ENCODE measurements around the gene SLC8A3. TPM values are rescaled to one million over a fixed set of nuclear protein-coding genes. Genes with fewer than 3 reads are reported as not detected.

SLC8A3 gene
- total RNA-seq, 1 experiment from 2014 or later = not detected

GRCh38 chr14:70043001-70043400 is 145.8 kb downstream of the SLC8A3 start:
- no peak overlapping the region for H3K4me3 ChIP-seq (ENCODE audit: low read depth in 2 of 2, low read length in 2 of 2)
- no TSS peak for BruUV-seq (replicated peaks)
- H3K36me3 ChIP-seq (ENCODE audit: control insufficient read depth, insufficient read depth, low read length) = no peaks in the 10 kb centered on the region
- ChIA-PET CTCF (no interaction called here), POLR2A (no interaction called here)
- no peaks in the 10 kb centered on the region for H3K9me3 ChIP-seq (ENCODE audit: control insufficient read depth, insufficient read depth, low read depth, low read length)
- H3K27ac ChIP-seq (ENCODE audit: low read length) = no peak overlapping the region
- intact Hi-C loops (cut with micrococcal nuclease; ENCODE audit: unreplicated experiment) = no loop called here
- in situ Hi-C loops (cut with HindIII; ENCODE audit: low pct_unique_long_range_greater_than_20kb, low sequenced_read_pairs) = no loop called here
- ATAC-seq (no peak), DNase-seq (ENCODE audit: low read depth, low spot score) (no peak)
- H3K4me1 ChIP-seq (ENCODE audit: control insufficient read depth, insufficient read depth, low read length) = no peaks in the 10 kb centered on the region
- TF ChIP-seq TCF7L2 (IDR thresholded peaks at IDR 0.05; ENCODE audit: low read depth, low read length) (no peak), SIN3A (IDR thresholded peaks at IDR 0.05; ENCODE audit: borderline replicate concordance, insufficient read depth, low read depth, low read length) (no peak), POLR2AphosphoS5 (IDR thresholded peaks at IDR 0.05; ENCODE audit: low read depth, low read length) (no peak), REST (IDR thresholded peaks at IDR 0.05; ENCODE audit: insufficient read depth in 1 of 2, low read depth in 2 of 2, low read length in 1 of 2) (no peak)
- TF ChIP-seq, protein P1, sequence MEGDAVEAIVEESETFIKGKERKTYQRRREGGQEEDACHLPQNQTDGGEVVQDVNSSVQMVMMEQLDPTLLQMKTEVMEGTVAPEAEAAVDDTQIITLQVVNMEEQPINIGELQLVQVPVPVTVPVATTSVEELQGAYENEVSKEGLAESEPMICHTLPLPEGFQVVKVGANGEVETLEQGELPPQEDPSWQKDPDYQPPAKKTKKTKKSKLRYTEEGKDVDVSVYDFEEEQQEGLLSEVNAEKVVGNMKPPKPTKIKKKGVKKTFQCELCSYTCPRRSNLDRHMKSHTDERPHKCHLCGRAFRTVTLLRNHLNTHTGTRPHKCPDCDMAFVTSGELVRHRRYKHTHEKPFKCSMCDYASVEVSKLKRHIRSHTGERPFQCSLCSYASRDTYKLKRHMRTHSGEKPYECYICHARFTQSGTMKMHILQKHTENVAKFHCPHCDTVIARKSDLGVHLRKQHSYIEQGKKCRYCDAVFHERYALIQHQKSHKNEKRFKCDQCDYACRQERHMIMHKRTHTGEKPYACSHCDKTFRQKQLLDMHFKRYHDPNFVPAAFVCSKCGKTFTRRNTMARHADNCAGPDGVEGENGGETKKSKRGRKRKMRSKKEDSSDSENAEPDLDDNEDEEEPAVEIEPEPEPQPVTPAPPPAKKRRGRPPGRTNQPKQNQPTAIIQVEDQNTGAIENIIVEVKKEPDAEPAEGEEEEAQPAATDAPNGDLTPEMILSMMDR (IDR thresholded peaks at IDR 0.05) = no peak
- peaks cover 4% of the 10 kb centered on the region for H3K27me3 ChIP-seq (ENCODE audit: control insufficient read depth, insufficient read depth, low read length)

DNA sequence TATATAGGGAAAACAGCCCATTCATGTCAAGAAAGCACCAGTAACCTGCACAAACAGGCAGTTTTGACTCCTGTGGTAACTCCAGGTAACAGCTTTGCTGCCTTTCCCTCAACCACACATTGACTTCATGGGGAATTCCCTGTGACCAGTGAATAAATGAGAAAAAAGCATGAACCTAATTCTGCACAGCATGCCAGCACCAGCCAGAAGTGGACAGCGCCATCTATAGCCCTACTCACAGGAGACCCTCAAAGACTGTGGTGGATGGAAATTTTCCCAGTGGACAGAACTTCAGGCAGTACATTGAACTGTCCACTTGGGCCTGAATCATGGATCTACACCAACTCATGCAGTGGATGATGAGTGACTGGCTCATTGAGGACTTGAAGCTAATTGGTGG is 152.1 kb downstream of the SLC8A3 start:
- Histone ChIP-seq H3K4me3 (ENCODE audit: low read depth in 2 of 2, low read length in 2 of 2) (no peak overlapping the region), H3K4me1 (ENCODE audit: control insufficient read depth, insufficient read depth, low read length) (no peaks in the 10 kb centered on the region), H3K27ac (ENCODE audit: low read length) (no peak overlapping the region), H3K9me3 (ENCODE audit: control insufficient read depth, insufficient read depth, low read depth, low read length) (no peaks in the 10 kb centered on the region), H3K36me3 (ENCODE audit: control insufficient read depth, insufficient read depth, low read length) (no peaks in the 10 kb centered on the region), H3K27me3 (ENCODE audit: control insufficient read depth, insufficient read depth, low read length) (peaks cover 2% of the 10 kb centered on the region)
- ChIA-PET POLR2A (no interaction called here), CTCF (no interaction called here)
- no peak for TF ChIP-seq POLR2AphosphoS5 (IDR thresholded peaks at IDR 0.05; ENCODE audit: low read depth, low read length)
- DNase-seq (ENCODE audit: low read depth, low spot score) (no peak), ATAC-seq (no peak)
- in situ Hi-C loops (cut with HindIII; ENCODE audit: low pct_unique_long_range_greater_than_20kb, low sequenced_read_pairs) (no loop called here), intact Hi-C loops (cut with micrococcal nuclease; ENCODE audit: unreplicated experiment) (no loop called here)
- BruUV-seq (replicated peaks) = no TSS peak

GRCh38 chr14:70034257-70034656 is 154.5 kb downstream of the SLC8A3 start:
- ChIA-PET CTCF (no interaction called here), POLR2A (no interaction called here)
- Histone ChIP-seq H3K36me3 (ENCODE audit: control insufficient read depth, insufficient read depth, low read length) (no peaks in the 10 kb centered on the region), H3K27ac (ENCODE audit: low read length) (no peak overlapping the region), H3K27me3 (ENCODE audit: control insufficient read depth, insufficient read depth, low read length) (no peaks in the 10 kb centered on the region), H3K4me3 (ENCODE audit: low read depth in 2 of 2, low read length in 2 of 2) (no peak overlapping the region), H3K4me1 (ENCODE audit: control insufficient read depth, insufficient read depth, low read length) (no peaks in the 10 kb centered on the region), H3K9me3 (ENCODE audit: control insufficient read depth, insufficient read depth, low read depth, low read length) (no peaks in the 10 kb centered on the region)
- ATAC-seq = no peak
- intact Hi-C loops (cut with micrococcal nuclease; ENCODE audit: unreplicated experiment) = no loop called here
- in situ Hi-C loops (cut with HindIII; ENCODE audit: low pct_unique_long_range_greater_than_20kb, low sequenced_read_pairs) = no loop called here
- BruUV-seq (replicated peaks) = no TSS peak
- no peak for DNase-seq (ENCODE audit: low read depth, low spot score)
- TF ChIP-seq SIN3A (IDR thresholded peaks at IDR 0.05; ENCODE audit: borderline replicate concordance, insufficient read depth, low read depth, low read length) (no peak), POLR2AphosphoS5 (IDR thresholded peaks at IDR 0.05; ENCODE audit: low read depth, low read length) (no peak), TCF7L2 (IDR thresholded peaks at IDR 0.05; ENCODE audit: low read depth, low read length) (no peak), REST (IDR thresholded peaks at IDR 0.05; ENCODE audit: insufficient read depth in 1 of 2, low read depth in 2 of 2, low read length in 1 of 2) (no peak)
- TF ChIP-seq, protein P1 (IDR thresholded peaks at IDR 0.05) = no peak
